Natural killer cell treated with Interleukin-12 subunit alpha and Interleukin-12 subunit beta and Interleukin-15 and Interleukin-18, amount 100 ng/mL, for 72 hours (primary cell): ENCODE measurements around the gene VAV1. TPM values are rescaled to one million over a fixed set of nuclear protein-coding genes. Genes with fewer than 3 reads are reported as not detected.
"Not testable (repeated sequence)": the region's sequence is repeated elsewhere in the genome, so short reads cannot be mapped to it uniquely, and the experiment has no call there.

Experiments used
- ATAC-seq, 2 donors: fragments of 150-1000 bp; cut with Tn5 transposase in 1 of 2; sonication (Bioruptor Pico), chemical (Tn5 transposase) in 1 of 2; 2 replicates each; pipeline ENCODE4 v1.10.0; 2021
- DNase-seq: peaks from one replicate; pipeline ENCODE4 v3.0.0; 2022; ENCODE audit warnings: low spot score
- H3K27ac Mint-ChIP-seq, 2 donors: 1 replicate in 1 of 2; 2 replicates in 1 of 2; pipeline ENCODE4 v1.8.0; 2022; ENCODE audit warnings: mixed read lengths in 2 of 2, mild to moderate bottlenecking in 1 of 2, moderate library complexity in 1 of 2
- H3K27me3 Mint-ChIP-seq, 2 donors: 1 replicate in 1 of 2; 2 replicates in 1 of 2; pipeline ENCODE4 v1.8.0; 2022; ENCODE audit warnings: mixed read lengths in 2 of 2
- H3K36me3 Mint-ChIP-seq: one replicate; pipeline ENCODE4 v1.8.0; 2022; ENCODE audit warnings: mixed read lengths
- H3K4me1 Mint-ChIP-seq, 2 donors: 1 replicate in 1 of 2; 2 replicates in 1 of 2; pipeline ENCODE4 v1.8.0; 2022; ENCODE audit warnings: low read depth in 2 of 2, mixed read lengths in 2 of 2, mild to moderate bottlenecking in 1 of 2
- H3K4me3 Mint-ChIP-seq: one replicate; pipeline ENCODE4 v1.8.0; 2022; ENCODE audit warnings: mixed read lengths
- H3K9me3 Mint-ChIP-seq: 2 replicates; pipeline ENCODE4 v1.8.0; 2022; ENCODE audit warnings: mixed read lengths
- total RNA-seq, 2 donors: library from RNA; stranded (reverse); gene quantifications; one replicate each; pipeline ENCODE4 v1.2.3, GENCODE V29; 2022

The VAV1 gene
- total RNA-seq, 2 donors from 2014 or later, result 166 to 167 TPM

DNA sequence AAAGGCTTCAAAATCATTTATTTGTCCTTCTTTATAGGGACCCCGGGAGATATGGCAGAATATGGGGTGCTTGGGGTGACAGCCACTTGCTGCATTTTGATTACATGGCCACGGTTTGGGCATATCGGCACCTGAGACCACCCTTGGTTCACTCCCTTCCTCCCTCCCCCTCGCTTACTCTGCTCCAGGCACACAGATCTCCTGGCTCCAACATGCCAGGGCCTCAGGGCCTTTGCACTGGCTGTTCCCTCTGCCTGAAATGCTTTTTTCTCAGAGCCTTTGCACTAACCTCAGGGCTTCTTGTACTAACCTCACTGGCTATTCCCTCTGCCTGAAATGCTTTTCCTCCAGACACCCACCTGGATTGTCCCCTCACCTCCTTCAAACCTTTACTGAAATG lies 23.8 kb downstream of the VAV1 start:
- DNase-seq (no peak), ATAC-seq (no peak)
- peaks cover 29% of the 10 kb centered on the region for H3K36me3 Mint-ChIP-seq
- H3K27ac Mint-ChIP-seq, result peak overlapping the region; percentile 9 to 53
- no peaks in the 10 kb centered on the region for H3K27me3 Mint-ChIP-seq
- no peaks in the 10 kb centered on the region for H3K9me3 Mint-ChIP-seq
- peaks cover 68 to 75% of the 10 kb centered on the region in 2 donors for H3K4me1 Mint-ChIP-seq
- H3K4me3 Mint-ChIP-seq, result no peak overlapping the region

GRCh38 chr19:6797646-6798045 lies 25.1 kb downstream of the VAV1 start:
- DNase-seq (no peak), ATAC-seq (no peak)
- Mint-ChIP-seq H3K27me3 (no peaks in the 10 kb centered on the region), H3K4me1 (peaks cover 64 to 73% of the 10 kb centered on the region in 2 donors), H3K9me3 (no peaks in the 10 kb centered on the region), H3K36me3 (peaks cover 18% of the 10 kb centered on the region), H3K4me3 (no peak overlapping the region), H3K27ac (peak overlapping the region; percentile 9 to 38)

DNA sequence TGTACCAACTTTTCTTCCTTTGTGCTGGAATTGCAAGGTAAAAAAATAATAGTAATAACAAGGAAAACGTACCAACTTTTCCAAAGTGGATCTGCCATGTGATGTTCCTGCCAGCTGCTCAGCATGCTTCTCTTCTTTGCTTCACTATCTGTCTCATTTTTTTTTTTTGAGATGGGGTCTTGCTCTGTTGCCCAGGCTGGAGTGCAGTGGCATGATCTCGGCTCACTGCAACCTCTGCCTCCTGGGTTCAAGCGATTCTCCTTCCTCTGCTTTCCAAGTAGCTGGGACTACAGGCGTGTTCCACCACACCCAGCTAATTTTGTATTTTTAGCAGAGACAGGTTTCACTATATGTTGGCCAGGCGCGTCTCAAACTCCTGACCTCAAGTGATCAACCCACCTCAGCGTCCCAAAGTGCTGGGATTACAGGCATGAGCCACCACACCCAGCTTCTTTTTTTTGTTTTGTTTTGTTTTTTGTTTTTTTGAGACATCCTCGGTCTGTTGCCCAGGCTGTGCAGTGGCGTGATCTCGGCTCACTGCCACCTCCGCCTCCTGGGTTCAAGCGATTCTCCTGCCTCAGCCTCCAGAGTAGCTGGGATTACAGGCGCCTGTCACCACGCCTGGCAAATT lies 27.8 kb downstream of the VAV1 start:
- not testable (repeated sequence) for H3K9me3 Mint-ChIP-seq, ATAC-seq, DNase-seq, H3K27me3 Mint-ChIP-seq, H3K36me3 Mint-ChIP-seq
- H3K27ac Mint-ChIP-seq, result peak overlapping the region; percentile 93 to 95
- H3K4me1 Mint-ChIP-seq, result peaks cover 62 to 74% of the 10 kb centered on the region in 2 donors
- peak overlapping the region; percentile 94 for H3K4me3 Mint-ChIP-seq

- Mint-ChIP-seq H3K36me3 (peaks cover 5% of the 10 kb centered on the region), H3K4me1 (peaks cover 60 to 68% of the 10 kb centered on the region in 2 donors), H3K27me3 (no peaks in the 10 kb centered on the region), H3K4me3 (peak overlapping the region; percentile 94), H3K9me3 (no peaks in the 10 kb centered on the region), H3K27ac (peak overlapping the region; percentile 93 to 95)
- DNase-seq (no peak), ATAC-seq (peak in 1 of 2 donors; percentile 0)
Measured at GRCh38 chr19:6800991-6801484, 28.5 kb downstream of the VAV1 start.

DNA sequence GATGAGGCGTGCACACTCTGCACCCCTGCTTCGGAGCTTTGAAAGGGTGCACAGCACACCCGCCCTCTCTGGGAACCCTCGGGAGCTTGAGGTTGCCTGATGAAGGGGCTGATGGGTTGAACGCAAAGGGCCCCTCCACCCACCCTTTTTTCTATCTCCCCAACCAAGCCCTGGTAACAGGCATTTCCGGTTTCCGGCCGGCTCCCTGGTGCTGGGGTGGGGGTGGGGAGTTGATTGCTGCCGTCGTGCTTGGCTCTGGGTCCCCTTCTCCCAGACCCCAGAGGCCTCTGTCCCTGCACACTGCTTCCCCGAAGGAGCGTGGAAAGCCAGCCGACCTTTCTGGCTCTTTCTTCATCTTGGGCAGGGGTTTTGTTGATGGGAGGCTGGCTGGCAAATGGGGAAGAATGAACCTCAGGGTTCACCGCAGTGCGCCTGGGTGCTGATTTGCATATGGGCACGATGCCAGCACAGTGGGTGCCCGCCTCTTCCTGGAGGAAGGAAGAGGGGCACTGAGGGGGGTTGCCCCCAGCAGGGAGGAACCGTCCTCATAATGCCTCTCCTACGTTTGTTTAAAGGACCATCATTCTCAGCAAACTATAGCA lies 29.1 kb downstream of the VAV1 start:
- DNase-seq, result peak; percentile 87
- Mint-ChIP-seq H3K4me3 (peak overlapping the region; percentile 94), H3K27ac (peak overlapping the region; percentile 93 to 95), H3K4me1 (peaks cover 60 to 64% of the 10 kb centered on the region in 2 donors), H3K9me3 (no peaks in the 10 kb centered on the region), H3K36me3 (peaks cover 3% of the 10 kb centered on the region), H3K27me3 (no peaks in the 10 kb centered on the region)
- peak; percentile 70 to 81 for ATAC-seq

DNA sequence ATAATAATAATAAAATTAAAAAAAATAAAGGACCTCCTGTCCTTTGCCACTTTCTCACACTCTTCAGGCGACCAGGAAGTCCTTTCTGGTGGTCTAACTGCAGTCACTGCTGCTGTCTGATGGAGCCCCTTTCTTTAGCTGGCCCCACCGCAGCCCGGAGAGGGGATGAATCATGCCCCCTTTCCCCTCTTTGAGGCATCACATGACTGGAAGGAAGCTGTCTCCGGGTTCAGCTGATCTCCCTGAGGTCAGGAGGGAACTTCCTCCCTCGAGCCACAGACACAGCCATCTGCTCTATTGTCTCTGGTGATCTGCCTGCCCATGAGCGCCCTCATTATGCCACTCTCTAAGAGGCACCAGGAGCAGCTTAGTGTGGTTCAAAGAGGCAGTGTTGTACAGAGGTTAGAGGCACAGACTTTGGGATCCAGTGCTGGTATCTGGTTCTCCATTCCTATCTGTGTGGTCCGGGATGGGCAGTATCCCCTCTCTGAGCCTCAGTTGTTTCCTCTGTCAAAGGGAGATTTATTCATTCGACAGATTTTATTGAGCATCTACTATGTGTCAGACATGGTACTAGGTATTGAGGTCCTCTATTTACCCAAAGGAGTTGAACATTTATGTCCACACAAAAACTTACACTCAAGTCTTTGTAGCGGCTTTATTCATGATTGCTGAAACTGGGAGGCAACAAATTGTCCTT lies 30.0 kb downstream of the VAV1 start:
- DNase-seq (peak; percentile 93), ATAC-seq (peak; percentile 86 to 91)
- Mint-ChIP-seq H3K36me3 (no peaks in the 10 kb centered on the region), H3K9me3 (no peaks in the 10 kb centered on the region), H3K27ac (peak overlapping the region; percentile 93 to 95), H3K4me3 (peak overlapping the region; percentile 94), H3K27me3 (no peaks in the 10 kb centered on the region), H3K4me1 (peaks cover 55 to 56% of the 10 kb centered on the region in 2 donors)

GRCh38 chr19:6803036-6803404 lies 30.5 kb downstream of the VAV1 start:
- no peaks in the 10 kb centered on the region for H3K27me3 Mint-ChIP-seq
- H3K36me3 Mint-ChIP-seq, result no peaks in the 10 kb centered on the region
- peaks cover 55 to 56% of the 10 kb centered on the region in 2 donors for H3K4me1 Mint-ChIP-seq
- H3K27ac Mint-ChIP-seq, result peak overlapping the region; percentile 93 to 95
- DNase-seq (peak; percentile 69), ATAC-seq (peak; percentile 69 to 70)
- peak overlapping the region; percentile 94 for H3K4me3 Mint-ChIP-seq
- no peaks in the 10 kb centered on the region for H3K9me3 Mint-ChIP-seq

- DNase-seq (no peak), ATAC-seq (no peak)
- Mint-ChIP-seq H3K4me3 (no peak overlapping the region), H3K4me1 (peaks cover 48 to 54% of the 10 kb centered on the region in 2 donors), H3K27ac (peak overlapping the region; percentile 65 to 66), H3K9me3 (no peaks in the 10 kb centered on the region), H3K36me3 (peaks cover 4% of the 10 kb centered on the region), H3K27me3 (no peaks in the 10 kb centered on the region)
Measured at GRCh38 chr19:6806488-6806887, 34.0 kb downstream of the VAV1 start.

GRCh38 chr19:6807291-6807690 lies 34.8 kb downstream of the VAV1 start:
- Mint-ChIP-seq H3K27me3 (no peaks in the 10 kb centered on the region), H3K4me3 (no peak overlapping the region), H3K27ac (peak overlapping the region; percentile 65 to 66), H3K36me3 (peaks cover 11% of the 10 kb centered on the region), H3K4me1 (peaks cover 48 to 57% of the 10 kb centered on the region in 2 donors), H3K9me3 (no peaks in the 10 kb centered on the region)
- DNase-seq, result no peak
- no peak for ATAC-seq

DNA sequence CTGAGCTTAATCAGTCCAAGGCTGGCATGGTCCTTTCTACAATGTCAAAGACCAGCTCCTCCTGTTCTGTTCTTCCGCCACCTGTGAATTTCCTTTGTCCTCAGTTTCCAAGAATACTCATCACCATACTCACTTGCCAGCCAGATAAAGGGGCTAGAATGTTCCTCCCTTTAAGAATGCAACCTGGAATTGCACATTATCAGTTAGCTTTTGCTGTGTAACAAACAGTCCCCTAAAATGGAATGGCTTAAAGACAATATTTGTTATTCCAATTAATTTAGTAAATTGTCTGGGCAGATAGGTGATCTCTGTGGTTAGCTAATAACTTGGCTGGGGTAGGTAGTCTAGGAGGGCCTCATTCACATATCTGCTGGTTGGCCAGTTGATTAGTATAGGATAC lies 36.0 kb downstream of the VAV1 start:
- Mint-ChIP-seq H3K27ac (peak overlapping the region; percentile 29 to 65), H3K36me3 (peaks cover 17% of the 10 kb centered on the region), H3K4me3 (no peak overlapping the region), H3K4me1 (peaks cover 48 to 51% of the 10 kb centered on the region in 2 donors), H3K27me3 (no peaks in the 10 kb centered on the region), H3K9me3 (peaks cover 4% of the 10 kb centered on the region)
- DNase-seq (no peak), ATAC-seq (no peak)

DNA sequence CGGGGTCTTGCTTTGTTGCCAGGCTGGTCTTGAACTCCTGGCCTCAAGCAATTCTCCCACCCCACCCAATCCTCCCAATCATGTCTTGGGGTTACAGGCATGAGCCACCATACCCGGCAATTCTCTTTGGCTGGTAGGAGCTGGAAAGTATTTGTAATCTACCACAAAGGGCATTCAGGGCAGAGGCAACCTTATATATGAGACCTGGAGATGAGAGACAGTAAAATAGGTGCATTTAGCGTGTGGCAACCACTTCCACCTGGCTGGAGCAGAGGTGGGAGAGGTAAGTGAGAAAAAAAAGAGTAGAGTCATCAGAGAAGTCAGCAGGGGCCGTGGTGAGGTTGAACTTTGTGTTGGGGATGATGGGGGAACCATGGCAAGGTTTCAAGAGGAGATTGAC lies 36.8 kb downstream of the VAV1 start:
- Mint-ChIP-seq H3K9me3 (peaks cover 4% of the 10 kb centered on the region), H3K4me3 (no peak overlapping the region), H3K27ac (peak overlapping the region; percentile 29 to 65), H3K4me1 (peaks cover 48% of the 10 kb centered on the region in 2 donors), H3K27me3 (no peaks in the 10 kb centered on the region), H3K36me3 (peaks cover 17% of the 10 kb centered on the region)
- ATAC-seq (no peak), DNase-seq (no peak)

GRCh38 chr19:6811378-6811777 lies 38.9 kb downstream of the VAV1 start:
- Mint-ChIP-seq H3K9me3 (peaks cover 4% of the 10 kb centered on the region), H3K27ac (peak overlapping the region; percentile 47 to 72), H3K4me3 (no peak overlapping the region), H3K36me3 (peaks cover 17% of the 10 kb centered on the region), H3K4me1 (peaks cover 56 to 59% of the 10 kb centered on the region in 2 donors), H3K27me3 (no peaks in the 10 kb centered on the region)
- ATAC-seq (no peak), DNase-seq (no peak)

GRCh38 chr19:6811906-6812305 lies 39.4 kb downstream of the VAV1 start:
- Mint-ChIP-seq H3K27ac (peak overlapping the region; percentile 47 to 72), H3K9me3 (peaks cover 4% of the 10 kb centered on the region), H3K4me1 (peaks cover 56 to 62% of the 10 kb centered on the region in 2 donors), H3K36me3 (peaks cover 17% of the 10 kb centered on the region), H3K4me3 (no peak overlapping the region), H3K27me3 (no peaks in the 10 kb centered on the region)
- DNase-seq (no peak), ATAC-seq (no peak)

- Mint-ChIP-seq H3K4me3 (no peak overlapping the region), H3K9me3 (peaks cover 4% of the 10 kb centered on the region), H3K36me3 (peaks cover 17% of the 10 kb centered on the region), H3K4me1 (peaks cover 58 to 67% of the 10 kb centered on the region in 2 donors), H3K27me3 (no peaks in the 10 kb centered on the region), H3K27ac (peak overlapping the region; percentile 47 to 72)
- DNase-seq (no peak), ATAC-seq (no peak)
Measured at GRCh38 chr19:6812612-6813011, 40.1 kb downstream of the VAV1 start.
